CD4-positive, alpha-beta T cell treated with Interleukin-15 for 4 hours (primary cell): ENCODE measurements around the gene CHRM2.

Source experiments
- DNase-seq: peaks from one replicate; pipeline ENCODE4 v3.0.0-alpha.2; 2020; ENCODE audit warnings: low spot score

The CHRM2 gene

GRCh38 chr7:136957391-136957790, 88.9 kb downstream of the CHRM2 start:
- DNase-seq: no peak

- no peak for DNase-seq
Observed at GRCh38 chr7:136958016-136958415, 89.6 kb downstream of the CHRM2 start.

- DNase-seq: no peak
Observed at GRCh38 chr7:136964347-136964746, 95.9 kb downstream of the CHRM2 start.

- no peak for DNase-seq
Observed at GRCh38 chr7:136966825-136967224, 98.4 kb downstream of the CHRM2 start.

GRCh38 chr7:136969761-136970160, 101.3 kb downstream of the CHRM2 start:
- DNase-seq: no peak

- no peak for DNase-seq
Observed at GRCh38 chr7:136971776-136972175, 103.3 kb downstream of the CHRM2 start.

- DNase-seq: no peak
Observed at GRCh38 chr7:136976504-136977251, 108.2 kb downstream of the CHRM2 start.

- no peak for DNase-seq
Observed at GRCh38 chr7:136993377-136993776, 124.9 kb downstream of the CHRM2 start.

- DNase-seq: no peak
Observed at GRCh38 chr7:136997735-136998134, 129.3 kb downstream of the CHRM2 start.

- no peak for DNase-seq
Observed at GRCh38 chr7:136998495-136998894, 130.0 kb downstream of the CHRM2 start.

- no peak for DNase-seq
Observed at GRCh38 chr7:137000621-137001020, 132.2 kb downstream of the CHRM2 start.

GRCh38 chr7:137001041-137001440, 132.6 kb downstream of the CHRM2 start:
- no peak for DNase-seq

- DNase-seq: no peak
Observed at GRCh38 chr7:137001478-137001877, 133.0 kb downstream of the CHRM2 start.

- DNase-seq: no peak
Observed at GRCh38 chr7:137003086-137003485, 134.6 kb downstream of the CHRM2 start.

- no peak for DNase-seq
Observed at GRCh38 chr7:137003566-137003965, 135.1 kb downstream of the CHRM2 start.

- no peak for DNase-seq
Observed at GRCh38 chr7:137005873-137006272, 137.4 kb downstream of the CHRM2 start.

GRCh38 chr7:137006293-137006692, 137.8 kb downstream of the CHRM2 start:
- DNase-seq: no peak

- no peak for DNase-seq
Observed at GRCh38 chr7:137007001-137007694, 138.7 kb downstream of the CHRM2 start.

- no peak for DNase-seq
Observed at GRCh38 chr7:137009404-137009803, 141.0 kb downstream of the CHRM2 start.

GRCh38 chr7:137015015-137015414, 146.6 kb downstream of the CHRM2 start:
- no peak for DNase-seq

GRCh38 chr7:137017221-137017620, 148.8 kb downstream of the CHRM2 start:
- DNase-seq: no peak

GRCh38 chr7:137018468-137018867, 150.0 kb downstream of the CHRM2 start:
- DNase-seq: no peak

- no peak for DNase-seq
Observed at GRCh38 chr7:137020351-137020750, 151.9 kb downstream of the CHRM2 start.
